ENCODE data around the gene HOXC12. TPM values are rescaled to one million over a fixed set of nuclear protein-coding genes. Genes with fewer than 3 reads are reported as not detected.

Gene HOXC12
- total RNA-seq, 2 experiments from 2014 or later: not detected

GRCh38 chr12:53927220-53928029 lies 27.3 kb upstream of the HOXC12 start:
- no peak for TF ChIP-seq CTCF (IDR thresholded peaks at IDR 0.05)
- ATAC-seq: no peak
- Mint-ChIP-seq H3K27ac (no peak overlapping the region), H3K4me1 (ENCODE audit: low read depth) (no peaks in the 10 kb centered on the region), H3K36me3 (ENCODE audit: low read depth) (no peaks in the 10 kb centered on the region), H3K9me3 (no peaks in the 10 kb centered on the region), H3K27me3 (peaks cover 78% of the 10 kb centered on the region), H3K4me3 (no peak overlapping the region)
- DNase-seq: no peak
- intact Hi-C loops (cut with micrococcal nuclease): no loop called here
- ChIA-PET POLR2A (no interaction called here), CTCF (interaction anchor here (1.2 to 1.4 kb wide), 3 partner anchors 78 to 280 kb away, joined by 3 to 4 read pairs (median 3); no protein-coding TSS in a partner anchor)

GRCh38 chr12:53928054-53928835 lies 26.5 kb upstream of the HOXC12 start:
- H3K36me3 Mint-ChIP-seq (ENCODE audit: low read depth): no peaks in the 10 kb centered on the region
- intact Hi-C loops (cut with micrococcal nuclease): no loop called here

GRCh38 chr12:53929527-53929926 lies 25.2 kb upstream of the HOXC12 start:
- POLR2A ChIA-PET: no interaction called here

More at GRCh38 chr12:53928054-53928835, 26.5 kb upstream of the HOXC12 start:
- CTCF ChIA-PET: interaction anchor here (1.4 kb wide), 2 partner anchors 78 to 171 kb away, joined by 3 to 4 read pairs; no protein-coding TSS in a partner anchor
- POLR2A ChIA-PET: no interaction called here
- Mint-ChIP-seq H3K4me1 (ENCODE audit: low read depth) (no peaks in the 10 kb centered on the region), H3K9me3 (no peaks in the 10 kb centered on the region), H3K4me3 (no peak overlapping the region), H3K27ac (no peak overlapping the region), H3K27me3 (peaks cover 77% of the 10 kb centered on the region)
- ATAC-seq (no peak), DNase-seq (no peak)
- TF ChIP-seq CTCF (IDR thresholded peaks at IDR 0.05): no peak

GRCh38 chr12:53930591-53931255 lies 24.0 kb upstream of the HOXC12 start:
- Mint-ChIP-seq H3K27me3 (peaks cover 80% of the 10 kb centered on the region), H3K4me1 (ENCODE audit: low read depth) (peaks cover 4% of the 10 kb centered on the region), H3K27ac (no peak overlapping the region), H3K36me3 (ENCODE audit: low read depth) (no peaks in the 10 kb centered on the region), H3K9me3 (no peaks in the 10 kb centered on the region), H3K4me3 (no peak overlapping the region)
- POLR2A ChIA-PET: no interaction called here
- DNase-seq: no peak
- intact Hi-C loops (cut with micrococcal nuclease): no loop called here
- no peak for ATAC-seq
- CTCF ChIA-PET: no interaction called here
- TF ChIP-seq CTCF (IDR thresholded peaks at IDR 0.05): no peak

More at GRCh38 chr12:53929527-53929926, 25.2 kb upstream of the HOXC12 start:
- Mint-ChIP-seq H3K36me3 (ENCODE audit: low read depth) (no peaks in the 10 kb centered on the region), H3K27ac (no peak overlapping the region), H3K27me3 (peaks cover 78% of the 10 kb centered on the region), H3K9me3 (no peaks in the 10 kb centered on the region), H3K4me3 (no peak overlapping the region), H3K4me1 (ENCODE audit: low read depth) (no peaks in the 10 kb centered on the region)
- DNase-seq (no peak), ATAC-seq (no peak)
- CTCF ChIA-PET: no interaction called here
- TF ChIP-seq CTCF (IDR thresholded peaks at IDR 0.05): no peak
- intact Hi-C loops (cut with micrococcal nuclease): no loop called here
